AG04449 (cell line): ENCODE results near the gene PTPN9.
"Not testable (repeated sequence)": the region's sequence is repeated elsewhere in the genome, so short reads cannot be mapped to it uniquely, and the experiment has no call there.

ENCODE experiments used
- CTCF ChIA-PET: fragments of 350-600 bp; formaldehyde crosslinking; extraction: SDS; loops from one replicate; lab custom pipeline; 2021; ENCODE audit warnings: antibody characterized with exemption; lab: Yijun Ruan, JAX
- POLR2A ChIA-PET: fragments of 400-600, 350-600 bp; formaldehyde crosslinking; extraction: SDS; loops from one replicate; lab custom pipeline; 2020; ENCODE audit warnings: antibody characterized with exemption, inconsistent platforms; lab: Yijun Ruan, JAX
- DNase-seq: peaks from one replicate; pipeline ENCODE4 v3.0.0-alpha.2; 2010; ENCODE audit warnings: low read depth, low spot score
- H3K4me3 ChIP-seq: 2 replicates; pipeline ENCODE4 v1.5.1; 2011; ENCODE audit warnings: low read depth, mild to moderate bottlenecking, control low read depth, low read length
- TF ChIP-seq, protein P1 (sequence below): IDR thresholded peaks from one replicate; pipeline ENCODE4 v1.5.1; 2011; ENCODE audit warnings: mild to moderate bottlenecking, moderate library complexity, low read length, control low read depth, inconsistent platforms; ENCODE audit not compliant: insufficient read depth; ENCODE audit errors: missing control alignments

Gene PTPN9

DNA sequence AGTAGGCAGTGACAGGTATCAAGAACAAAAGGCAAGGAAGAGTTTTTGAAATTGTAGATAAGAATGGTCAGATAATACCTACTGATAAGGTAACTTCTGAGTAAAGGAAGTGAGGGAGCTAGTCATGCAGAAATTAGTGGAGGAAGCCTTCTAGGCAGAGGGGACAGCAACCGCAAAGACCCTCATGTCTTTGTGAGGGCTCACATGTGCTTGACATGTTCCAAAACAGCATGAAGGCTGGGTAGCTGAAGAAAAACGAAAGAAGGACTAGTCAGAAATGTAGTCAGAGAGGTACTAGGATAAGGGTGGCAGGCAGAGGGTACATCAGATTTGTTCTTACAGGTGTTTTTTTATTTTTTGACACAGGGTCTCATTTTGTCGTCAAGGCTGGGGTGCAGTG, 133.0 kb downstream of the PTPN9 start:
- CTCF ChIA-PET = interaction anchor here (0.9 kb wide), 1 partner anchor 78 kb away, joined by 3 read pairs; no protein-coding TSS in a partner anchor
- H3K4me3 ChIP-seq = no peak overlapping the region
- no peak for DNase-seq
- POLR2A ChIA-PET = no interaction called here
- TF ChIP-seq, protein P1, sequence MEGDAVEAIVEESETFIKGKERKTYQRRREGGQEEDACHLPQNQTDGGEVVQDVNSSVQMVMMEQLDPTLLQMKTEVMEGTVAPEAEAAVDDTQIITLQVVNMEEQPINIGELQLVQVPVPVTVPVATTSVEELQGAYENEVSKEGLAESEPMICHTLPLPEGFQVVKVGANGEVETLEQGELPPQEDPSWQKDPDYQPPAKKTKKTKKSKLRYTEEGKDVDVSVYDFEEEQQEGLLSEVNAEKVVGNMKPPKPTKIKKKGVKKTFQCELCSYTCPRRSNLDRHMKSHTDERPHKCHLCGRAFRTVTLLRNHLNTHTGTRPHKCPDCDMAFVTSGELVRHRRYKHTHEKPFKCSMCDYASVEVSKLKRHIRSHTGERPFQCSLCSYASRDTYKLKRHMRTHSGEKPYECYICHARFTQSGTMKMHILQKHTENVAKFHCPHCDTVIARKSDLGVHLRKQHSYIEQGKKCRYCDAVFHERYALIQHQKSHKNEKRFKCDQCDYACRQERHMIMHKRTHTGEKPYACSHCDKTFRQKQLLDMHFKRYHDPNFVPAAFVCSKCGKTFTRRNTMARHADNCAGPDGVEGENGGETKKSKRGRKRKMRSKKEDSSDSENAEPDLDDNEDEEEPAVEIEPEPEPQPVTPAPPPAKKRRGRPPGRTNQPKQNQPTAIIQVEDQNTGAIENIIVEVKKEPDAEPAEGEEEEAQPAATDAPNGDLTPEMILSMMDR = no peak

DNA sequence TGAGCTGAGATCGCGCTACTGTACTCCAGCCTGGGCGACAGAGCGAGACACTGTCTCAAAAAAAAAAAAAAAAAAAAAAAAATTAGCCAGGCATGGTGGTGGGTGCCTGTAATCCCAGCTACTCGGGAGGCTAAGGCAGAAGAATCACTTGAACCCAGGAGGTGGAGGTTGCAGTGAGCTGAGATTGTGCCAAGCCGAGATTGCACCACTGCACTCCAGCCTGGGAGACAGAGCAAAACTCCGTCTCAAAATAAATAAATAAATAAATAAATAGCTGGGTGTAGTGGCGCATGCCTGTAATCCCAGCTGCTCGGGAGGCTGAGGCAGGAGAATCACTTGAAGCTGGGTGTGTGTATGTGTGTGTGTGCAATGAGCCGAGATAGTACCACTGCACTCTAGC, 133.8 kb downstream of the PTPN9 start:
- POLR2A ChIA-PET = interaction anchor here (0.7 to 1.1 kb wide), 2 partner anchors 9 to 14 kb away, joined by 4 to 5 read pairs; no protein-coding TSS in a partner anchor
- H3K4me3 ChIP-seq, DNase-seq: not testable (repeated sequence)
- CTCF ChIA-PET = interaction anchor here (0.9 kb wide), 1 partner anchor 77 kb away, joined by 3 read pairs; no protein-coding TSS in a partner anchor

DNA sequence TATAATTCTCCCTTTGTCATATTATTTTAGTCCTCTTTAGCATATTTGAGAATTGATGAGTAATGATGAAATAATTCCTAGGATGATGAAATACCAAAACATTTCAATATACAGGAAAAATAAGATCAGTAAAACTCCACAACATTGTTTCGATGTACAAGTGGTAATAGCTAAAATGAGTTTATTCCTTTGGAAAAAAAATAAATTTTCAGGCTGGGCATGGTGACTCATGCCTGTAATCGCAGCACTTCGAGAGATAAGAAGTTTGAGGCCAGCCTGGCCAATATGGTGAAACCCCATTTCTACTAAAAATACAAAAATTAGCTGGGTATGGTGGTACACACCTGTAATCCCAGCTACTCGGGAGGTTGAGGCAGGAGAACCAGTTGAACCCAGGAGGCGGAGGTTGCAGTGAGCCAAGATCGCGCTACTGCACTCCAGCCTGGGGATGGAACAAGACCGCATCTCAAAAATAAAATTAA, 135.1 kb downstream of the PTPN9 start:
- POLR2A ChIA-PET, H3K4me3 ChIP-seq, DNase-seq: not testable (repeated sequence)
- CTCF ChIA-PET = interaction anchor here (1.0 to 1.5 kb wide), 3 partner anchors 11 to 76 kb away, joined by 3 to 8 read pairs (median 3); partner anchors contain the start of gene MAN2C1

DNA sequence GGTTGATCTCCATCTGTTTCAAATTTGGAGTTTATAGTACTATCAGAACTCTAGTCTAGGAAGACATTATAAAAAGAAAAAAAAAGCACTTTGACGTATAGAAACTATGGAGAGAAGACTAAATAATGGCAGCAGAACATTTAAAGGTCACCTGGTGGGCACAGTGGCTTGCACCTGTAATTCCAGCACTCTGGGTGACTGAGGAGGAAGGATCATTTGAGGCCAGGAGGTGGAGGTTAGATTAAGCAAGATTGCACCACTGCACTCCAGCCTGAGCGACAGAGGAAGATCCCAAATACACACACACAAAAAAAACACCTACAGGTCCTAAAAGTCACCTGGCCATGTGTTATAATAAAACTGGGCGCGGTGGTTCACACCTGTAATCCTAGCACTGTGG, 141.4 kb downstream of the PTPN9 start:
- DNase-seq = no peak
- ChIA-PET POLR2A (no interaction called here), CTCF (no interaction called here)
- H3K4me3 ChIP-seq = no peak overlapping the region
- TF ChIP-seq, protein P1 = no peak

DNA sequence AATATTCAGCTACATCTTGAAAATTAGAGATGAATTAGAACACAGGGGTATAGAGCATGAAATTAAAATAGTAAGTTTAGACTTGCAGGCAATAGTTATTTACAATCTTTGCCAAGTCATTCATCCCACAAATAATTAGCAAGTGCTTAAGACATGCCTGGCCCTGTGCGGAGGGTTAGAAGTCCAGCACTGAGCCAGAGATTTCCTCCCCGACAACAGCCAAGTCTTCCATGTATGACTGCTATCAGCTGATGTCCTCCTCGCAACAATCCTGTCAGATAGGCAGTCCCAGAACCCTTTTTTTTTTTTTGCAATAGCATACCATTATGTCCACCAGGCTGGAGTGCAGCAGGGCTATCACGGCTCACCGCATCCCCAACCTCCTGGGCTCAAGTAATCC, 142.2 kb downstream of the PTPN9 start:
- H3K4me3 ChIP-seq = no peak overlapping the region
- TF ChIP-seq, protein P1 = no peak
- no peak for DNase-seq
- ChIA-PET CTCF (no interaction called here), POLR2A (no interaction called here)

DNA sequence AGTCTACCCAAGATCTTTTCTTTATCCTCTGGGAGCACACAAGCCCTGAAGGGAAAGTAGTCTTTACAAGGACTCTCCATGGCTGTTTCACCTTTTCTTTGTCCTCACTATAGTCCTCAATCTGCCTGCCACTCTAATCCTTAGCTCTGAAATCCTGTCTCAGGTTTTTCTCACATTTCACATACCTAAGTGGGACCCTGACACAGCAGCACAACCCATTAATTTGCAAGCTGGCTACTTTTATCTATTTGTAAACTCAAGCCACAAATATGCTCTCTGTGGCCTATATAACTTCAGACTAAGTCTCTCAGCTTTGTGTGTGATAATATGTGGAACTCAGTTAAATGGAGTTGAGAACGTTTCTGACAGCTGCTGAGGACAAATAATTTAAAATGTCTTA, 147.4 kb downstream of the PTPN9 start:
- no peak overlapping the region for H3K4me3 ChIP-seq
- TF ChIP-seq, protein P1 = no peak
- POLR2A ChIA-PET = no interaction called here
- CTCF ChIA-PET = interaction anchor here (0.8 to 1.1 kb wide), 3 partner anchors 11 to 24 kb away, joined by 3 read pairs; no protein-coding TSS in a partner anchor
- no peak for DNase-seq

DNA sequence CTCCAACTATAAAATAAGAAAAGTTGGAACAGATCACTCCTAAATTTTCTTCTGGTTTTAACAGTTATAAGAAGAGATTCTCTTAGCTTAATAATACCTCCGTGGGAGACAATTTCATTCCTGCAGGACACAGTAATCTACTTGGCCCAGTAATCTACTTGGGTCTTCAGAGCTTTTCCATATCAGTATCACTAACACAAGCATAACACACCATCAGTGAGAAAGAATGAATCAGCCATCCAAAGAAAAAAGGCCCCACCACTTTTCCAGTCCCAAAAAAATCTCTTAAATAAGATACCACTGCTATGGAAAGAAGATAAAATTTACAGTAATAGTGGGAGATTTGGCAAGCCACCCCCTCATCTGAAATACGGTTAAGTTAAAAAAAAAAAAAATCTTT, 147.8 kb downstream of the PTPN9 start:
- POLR2A ChIA-PET = interaction anchor here (0.6 kb wide), 1 partner anchor 14 kb away, joined by 5 read pairs; no protein-coding TSS in a partner anchor
- H3K4me3 ChIP-seq = no peak overlapping the region
- no peak for DNase-seq
- TF ChIP-seq, protein P1 = no peak
- CTCF ChIA-PET = interaction anchor here (0.9 to 1.1 kb wide), 2 partner anchors 12 to 24 kb away, joined by 3 read pairs; no protein-coding TSS in a partner anchor
